Epidermal melanocyte (primary cell): ENCODE measurements around the gene TMSB15C.

ENCODE experiments used
- DNase-seq: peaks from one replicate; pipeline ENCODE4 v3.0.0; 2011; ENCODE audit warnings: low spot score; ENCODE audit not compliant: insufficient read length

The TMSB15C gene

DNA sequence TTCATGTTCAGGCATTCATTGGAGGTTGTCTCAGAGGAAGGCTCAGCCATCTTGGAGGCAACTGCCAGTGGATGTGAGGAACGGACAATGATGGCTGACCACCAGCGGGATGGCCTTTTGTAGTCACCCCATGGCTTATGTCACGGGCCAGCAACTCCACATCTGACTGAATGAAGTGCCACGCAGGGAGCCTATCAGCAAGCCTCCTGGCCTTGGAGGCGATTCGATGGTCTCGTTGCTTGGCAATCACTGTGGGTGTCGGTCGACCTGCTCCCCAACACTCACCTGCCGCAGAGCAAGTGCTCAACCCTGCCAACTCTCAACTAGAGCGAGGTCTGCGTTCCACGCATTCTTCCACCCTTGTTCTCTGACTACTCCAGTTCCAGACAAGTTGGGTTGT is 28.9 kb downstream of the TMSB15C start:
- DNase-seq, result no peak

DNA sequence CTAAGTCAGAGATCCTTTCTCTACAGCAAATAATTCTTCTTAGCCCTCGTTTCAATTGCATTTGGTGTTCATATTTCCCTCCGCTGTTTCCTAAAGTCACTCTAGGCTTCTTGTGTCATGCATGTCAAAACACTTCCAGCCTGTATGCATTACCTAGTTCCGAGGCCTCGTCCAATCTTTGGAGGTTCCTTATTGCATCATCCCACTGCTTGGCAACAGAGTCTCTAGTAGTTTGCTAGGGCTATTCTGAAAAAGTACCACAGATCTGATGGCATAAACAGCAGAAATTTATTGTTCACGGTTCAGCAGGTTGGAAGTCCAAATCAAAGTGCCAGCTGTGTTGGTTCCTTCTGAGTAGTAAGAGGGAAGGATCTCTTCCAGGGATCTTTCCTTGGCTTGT is 30.4 kb downstream of the TMSB15C start:
- no peak for DNase-seq

DNA sequence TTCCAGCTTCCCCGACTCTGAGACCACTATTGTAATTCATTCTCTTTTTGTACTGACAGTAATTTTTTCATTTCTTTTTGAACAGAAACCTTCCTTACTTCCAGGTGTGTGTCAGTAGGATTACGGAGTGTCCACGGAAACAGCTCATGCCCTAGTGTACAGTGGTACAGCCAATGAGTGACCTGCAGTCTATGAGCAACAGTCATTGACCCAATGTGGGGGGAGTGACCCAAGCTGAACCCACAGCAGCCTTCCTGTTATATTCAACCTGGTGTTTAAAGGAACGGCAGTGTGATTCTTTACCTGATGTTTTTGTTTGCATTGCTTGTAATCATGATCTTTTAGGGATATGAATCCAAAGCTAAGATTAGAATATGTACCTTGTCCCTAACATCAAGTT is 35.0 kb downstream of the TMSB15C start:
- DNase-seq, result no peak

DNA sequence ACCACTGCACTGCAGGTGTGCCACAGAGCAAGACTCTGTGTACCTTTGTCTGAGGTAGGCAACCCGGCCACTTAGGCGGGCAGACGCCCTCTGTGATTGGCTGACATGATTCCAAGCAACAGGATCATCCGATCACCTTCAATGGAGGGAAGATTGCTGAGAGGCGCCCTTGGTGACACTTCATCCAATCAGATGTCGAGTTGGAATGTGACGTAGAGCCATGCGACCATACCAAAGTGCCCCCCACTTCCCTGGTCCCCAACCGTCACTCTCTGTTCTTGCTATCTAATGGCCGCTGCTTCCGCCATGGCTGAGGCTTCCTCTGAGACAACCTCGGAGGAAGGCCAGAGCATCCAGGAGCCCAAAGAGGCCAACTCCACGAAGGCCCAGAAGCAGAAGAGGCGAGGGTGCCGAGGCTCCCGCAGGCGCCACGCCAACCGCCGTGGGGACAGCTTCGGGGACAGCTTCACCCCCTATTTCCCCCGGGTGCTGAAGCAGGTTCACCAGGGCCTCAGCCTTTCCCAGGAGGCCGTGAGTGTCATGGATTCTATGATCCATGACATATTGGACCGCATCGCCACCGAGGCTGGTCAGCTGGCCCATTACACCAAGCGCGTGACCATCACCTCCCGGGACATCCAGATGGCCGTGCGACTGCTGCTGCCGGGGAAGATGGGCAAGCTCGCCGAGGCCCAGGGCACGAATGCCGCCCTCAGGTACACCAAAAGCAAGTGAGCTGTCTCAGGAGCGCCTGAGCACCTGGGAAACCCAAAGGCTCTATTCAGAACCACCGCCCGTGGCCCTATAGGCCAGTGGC is 36.1 kb downstream of the TMSB15C start, which contains the start of gene H2BW2:
TSS of gene H2BW2 (plus strand) at position 268 of the 817 bp plus-strand sequence. CDS start at position 307, 39 bp downstream.
- DNase-seq, result no peak
